Eye (tissue), 1 donor: ENCODE data around the gene SREBF1.
A peak's percentile ranks its signal among the peaks of the same experiment; 100 is the strongest.

Experiments
- DNase-seq: peaks from one replicate; pipeline ENCODE4 v3.0.0-alpha.2; 2015

Gene SREBF1

DNA sequence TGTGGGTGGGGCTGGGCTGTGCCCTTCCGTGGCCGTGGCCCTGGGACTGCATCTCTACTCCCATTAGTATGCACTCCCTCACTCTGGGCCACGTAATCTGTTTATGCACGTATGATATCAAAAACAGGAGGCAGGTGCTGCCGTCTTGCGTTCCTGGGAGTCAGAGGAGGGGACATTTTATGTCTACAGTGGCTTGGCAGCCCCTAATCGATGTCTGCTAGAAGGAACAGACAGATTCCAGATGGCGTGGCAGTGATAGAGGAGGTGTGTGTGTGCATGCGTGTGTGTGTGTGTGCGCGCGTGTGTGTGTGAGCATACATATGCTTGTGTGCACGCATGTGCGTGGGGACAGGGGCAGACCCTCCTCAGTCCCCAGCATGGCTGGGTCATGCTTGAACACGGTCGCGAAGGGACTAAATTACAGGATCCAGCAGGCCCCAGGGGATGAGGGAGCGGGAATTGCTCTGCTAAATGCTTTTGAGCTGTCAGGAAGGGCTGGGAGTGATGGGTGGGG, 44.7 kb downstream of the SREBF1 start:
- peak; percentile 86 for DNase-seq

DNA sequence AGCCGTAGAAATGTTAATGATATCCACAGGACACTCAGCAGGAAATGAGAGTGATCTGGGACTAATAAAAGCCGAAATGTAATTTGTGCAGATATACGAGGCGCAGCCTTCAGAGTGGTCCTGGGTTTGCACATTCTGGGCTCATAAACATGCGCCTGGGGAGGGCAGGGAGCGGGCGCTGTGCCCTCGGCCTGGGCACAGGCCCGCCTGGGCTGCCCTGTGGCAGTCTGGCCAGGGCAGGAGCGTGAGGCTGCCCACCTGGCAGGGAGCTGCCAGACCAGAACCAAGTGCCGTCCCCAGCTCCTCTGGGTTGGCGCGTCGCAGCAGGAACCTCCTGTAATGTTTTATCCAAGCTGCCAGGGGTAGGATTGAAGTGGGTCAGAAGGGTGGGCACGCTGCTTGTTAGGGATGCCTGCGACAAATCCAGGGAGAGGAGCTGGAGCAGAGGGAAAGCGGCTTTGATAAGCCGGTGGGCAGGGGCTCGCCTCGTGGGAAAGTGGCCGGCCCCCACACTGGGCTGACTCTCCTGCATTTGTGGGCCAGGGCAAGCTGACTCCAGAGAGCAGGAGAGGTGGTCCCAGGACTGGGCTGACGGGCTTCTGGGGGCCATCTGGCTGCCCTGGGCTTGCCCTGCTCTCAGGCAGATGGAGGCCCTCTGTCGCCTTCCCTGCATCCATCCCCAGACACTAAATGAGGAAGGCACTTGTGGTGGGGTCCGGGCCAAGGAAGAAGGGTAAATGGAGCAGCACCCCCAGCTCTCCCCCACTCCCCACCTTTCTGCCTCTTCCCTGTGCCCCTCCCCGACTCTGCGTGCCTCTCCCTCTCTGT, 45.9 kb downstream of the SREBF1 start:
- peak; percentile 54 for DNase-seq

DNA sequence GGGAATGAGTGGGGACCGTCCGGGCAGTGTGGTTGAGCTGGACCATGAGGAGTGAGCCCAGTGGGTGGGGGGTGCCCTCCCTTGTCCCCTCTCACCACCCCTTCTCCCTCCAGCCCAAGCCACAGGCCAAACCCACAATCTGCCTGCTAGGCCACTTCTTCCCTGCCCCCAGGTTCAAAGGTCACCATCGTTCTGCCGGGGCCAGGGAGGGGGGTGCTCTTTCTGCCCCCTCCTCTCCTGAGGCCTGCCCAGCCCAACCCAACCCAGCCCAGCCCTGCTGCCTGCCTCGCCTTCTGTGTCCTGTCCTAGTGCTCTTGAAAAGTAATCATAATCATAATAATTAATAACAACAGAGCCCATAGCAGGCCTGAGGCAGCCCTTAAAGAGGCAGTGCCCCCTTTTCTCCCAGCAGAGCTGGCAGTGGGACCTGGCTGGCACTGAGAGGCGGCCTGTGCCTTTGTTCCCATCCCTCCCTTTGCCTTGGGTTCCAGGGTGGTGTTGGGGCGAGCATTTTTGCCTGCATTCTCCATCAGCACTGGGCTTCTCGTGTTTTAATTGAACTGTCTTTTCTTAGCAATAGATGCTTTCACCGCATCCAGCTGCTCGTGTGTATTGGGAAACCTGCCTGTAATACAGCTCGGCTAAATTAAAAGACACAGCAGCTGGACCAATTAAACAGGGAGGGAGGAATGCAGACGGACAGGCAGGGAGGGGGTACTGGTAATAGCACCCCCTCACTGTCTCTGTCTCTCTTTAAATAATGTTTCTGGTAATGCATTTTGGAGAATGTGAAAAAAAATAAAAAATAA, 46.8 kb downstream of the SREBF1 start:
- DNase-seq = peak; percentile 48

DNA sequence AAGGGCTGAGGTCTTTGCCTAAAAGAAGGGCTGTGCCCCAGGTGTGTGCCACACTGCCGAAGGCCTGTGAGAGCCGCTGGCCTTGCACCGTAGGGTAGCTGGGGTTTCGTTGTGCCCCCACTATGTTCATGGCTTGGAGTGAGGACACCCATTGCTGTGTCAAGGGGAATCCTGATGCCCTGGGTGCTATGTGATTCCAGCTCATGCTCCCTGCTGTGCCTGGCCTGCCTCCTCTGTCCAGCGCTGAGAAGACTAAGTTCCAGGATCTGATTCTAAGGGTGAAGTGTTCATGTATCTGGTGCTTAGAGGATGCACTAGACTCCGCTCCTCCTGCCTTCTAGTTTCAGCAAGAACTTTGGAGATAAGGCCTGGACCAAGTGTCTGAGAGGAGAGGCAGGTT, 47.4 kb downstream of the SREBF1 start:
- peak; percentile 13 for DNase-seq

DNA sequence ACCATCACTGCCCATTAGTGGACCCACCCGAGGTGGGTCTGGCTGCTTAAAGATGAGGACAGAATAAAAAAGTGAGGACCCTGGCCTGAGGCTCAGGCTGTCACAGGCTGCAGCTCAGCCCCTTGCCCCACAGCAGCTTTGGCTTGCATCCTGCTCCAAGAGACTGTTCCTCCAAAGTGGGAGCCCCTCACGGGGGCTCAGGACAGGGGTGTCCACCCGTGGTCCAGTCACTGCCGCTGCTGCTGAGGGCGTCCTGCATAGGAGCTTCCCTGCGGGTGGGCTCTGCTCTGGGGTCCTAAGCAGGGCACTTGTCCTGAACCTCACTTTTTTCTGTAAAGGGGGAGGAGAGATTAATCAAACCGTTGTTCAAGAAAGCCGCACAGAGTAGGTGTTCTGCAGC, 47.8 kb downstream of the SREBF1 start:
- DNase-seq = no peak

DNA sequence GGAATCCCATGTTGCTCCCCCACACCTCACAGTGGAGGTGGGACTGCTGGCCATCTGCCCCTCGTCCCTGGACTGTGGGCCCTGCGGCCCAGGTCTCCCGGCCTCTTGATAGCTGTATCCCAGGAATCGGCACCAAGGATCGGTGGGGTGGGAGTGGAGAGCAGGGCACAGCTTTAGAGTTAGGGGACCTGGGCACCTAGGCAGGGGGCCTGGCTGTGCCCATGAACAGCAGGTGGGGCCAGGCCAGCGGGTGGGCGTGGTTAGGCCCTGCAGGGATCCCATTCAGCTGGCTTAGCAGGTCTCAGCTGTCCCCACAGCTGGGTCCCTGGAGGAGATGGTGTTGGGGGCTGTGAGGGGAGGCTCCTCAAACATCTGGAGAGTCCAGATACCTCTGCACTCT, 49.2 kb downstream of the SREBF1 start:
- no peak for DNase-seq

DNA sequence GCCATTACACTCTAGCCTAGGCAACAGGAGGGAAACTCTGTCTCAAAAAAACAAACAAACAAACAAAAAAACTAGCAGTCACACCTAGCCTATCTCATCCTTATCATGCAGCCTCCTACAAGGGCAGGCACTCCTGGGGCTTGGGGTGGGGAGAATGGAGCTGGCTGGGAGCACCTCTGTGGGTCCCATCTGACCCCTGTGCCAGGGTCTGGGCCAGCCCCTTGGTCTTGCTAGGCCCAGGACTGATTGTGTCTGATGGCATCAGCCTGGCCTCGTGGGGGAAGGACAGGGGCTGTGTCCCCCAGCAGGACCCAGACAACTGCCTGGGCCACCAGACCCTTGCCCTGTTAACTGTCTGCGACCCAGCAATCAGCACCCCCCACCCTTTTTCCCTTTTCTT, 49.8 kb downstream of the SREBF1 start:
- no peak for DNase-seq

DNA sequence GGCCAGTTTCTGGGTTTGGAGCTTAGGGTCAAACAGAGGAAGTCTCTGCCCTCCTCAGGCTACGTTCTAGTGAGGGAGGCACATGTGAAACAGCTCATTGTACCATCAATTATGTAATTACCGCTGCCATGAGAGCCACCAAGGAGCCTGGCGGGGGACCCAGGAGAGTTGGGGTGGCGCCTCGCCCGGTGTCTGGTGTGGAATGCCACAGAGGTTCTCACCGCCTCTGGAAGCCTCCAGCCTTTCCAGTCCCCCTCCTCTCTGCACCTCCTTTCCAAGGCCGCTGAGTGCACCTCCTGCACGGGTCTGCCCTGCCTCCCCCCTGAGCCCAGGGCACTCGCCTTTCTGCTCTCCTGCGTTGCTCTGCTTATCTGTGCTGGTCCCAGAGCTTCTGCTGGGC, 51.4 kb downstream of the SREBF1 start:
- peak; percentile 38 for DNase-seq

DNA sequence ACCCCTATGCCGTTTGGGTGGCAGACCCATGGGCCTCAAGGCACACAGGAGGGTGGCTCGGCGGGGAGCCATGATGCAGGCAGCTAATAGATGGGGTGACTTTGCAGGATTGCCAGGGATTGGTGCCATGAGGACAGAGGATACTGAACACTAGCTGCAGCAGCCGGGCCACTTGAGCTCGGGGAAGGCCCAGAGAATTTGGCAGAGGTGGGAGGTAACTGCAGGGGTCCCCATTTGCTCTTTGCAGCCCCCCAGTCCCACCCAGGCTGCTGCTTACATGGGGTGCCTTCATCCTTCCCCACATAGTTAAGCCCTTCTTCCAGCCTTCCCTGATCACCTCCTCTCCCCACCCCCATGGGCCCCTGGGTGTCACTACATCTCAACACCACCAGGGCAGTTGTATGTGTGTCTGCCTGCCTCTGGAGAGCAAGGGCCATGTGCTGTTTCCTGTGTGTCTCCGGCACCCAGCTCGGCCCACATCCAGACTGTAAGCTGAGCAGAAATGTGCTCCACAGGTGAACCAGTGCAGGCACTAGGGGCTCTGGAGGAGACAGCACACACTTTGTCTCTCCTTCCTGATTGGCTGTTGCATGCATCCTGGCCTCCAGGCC, 52.0 kb downstream of the SREBF1 start:
- no peak for DNase-seq

DNA sequence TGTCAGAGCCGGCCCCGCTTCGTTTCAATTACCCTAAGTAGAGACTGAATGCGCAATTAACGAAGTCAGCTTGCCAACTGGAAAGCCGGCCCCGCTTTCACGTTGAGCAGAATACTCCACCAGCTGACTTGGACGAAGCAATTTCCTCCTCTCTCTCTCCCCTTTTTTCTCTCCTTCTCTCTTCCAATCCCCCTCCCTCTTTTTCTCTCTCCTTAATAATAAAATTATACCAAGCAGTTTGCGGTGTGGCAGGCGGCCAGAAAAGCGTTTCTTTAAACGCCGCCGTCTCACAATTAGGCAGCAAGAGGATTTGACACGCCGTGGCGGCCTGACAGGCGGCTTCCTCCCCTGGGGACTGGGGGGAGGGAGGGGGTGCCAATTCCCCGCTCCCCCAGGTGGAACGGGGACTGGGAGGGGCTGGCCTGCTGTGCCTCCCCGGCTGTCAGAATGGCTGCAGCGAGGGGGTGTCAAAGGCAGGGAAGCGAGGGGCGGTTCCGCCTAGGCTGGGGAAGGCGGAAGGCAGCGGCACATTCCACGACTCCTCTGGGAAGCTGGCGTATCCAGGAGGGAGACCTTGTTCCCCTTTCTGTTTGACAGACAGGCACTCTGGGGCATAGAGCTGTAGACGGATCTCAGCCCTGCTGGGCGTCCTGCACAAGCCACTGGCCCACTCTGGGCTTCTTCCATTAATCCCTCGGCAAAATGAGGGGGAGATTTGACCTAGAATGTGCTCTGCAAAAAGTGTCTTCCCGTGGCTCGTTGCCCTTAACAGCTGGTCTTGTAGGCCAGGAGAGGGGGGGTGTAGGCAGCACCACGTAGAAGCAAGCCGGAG, 52.7 kb downstream of the SREBF1 start:
- peak; percentile 93 for DNase-seq

DNA sequence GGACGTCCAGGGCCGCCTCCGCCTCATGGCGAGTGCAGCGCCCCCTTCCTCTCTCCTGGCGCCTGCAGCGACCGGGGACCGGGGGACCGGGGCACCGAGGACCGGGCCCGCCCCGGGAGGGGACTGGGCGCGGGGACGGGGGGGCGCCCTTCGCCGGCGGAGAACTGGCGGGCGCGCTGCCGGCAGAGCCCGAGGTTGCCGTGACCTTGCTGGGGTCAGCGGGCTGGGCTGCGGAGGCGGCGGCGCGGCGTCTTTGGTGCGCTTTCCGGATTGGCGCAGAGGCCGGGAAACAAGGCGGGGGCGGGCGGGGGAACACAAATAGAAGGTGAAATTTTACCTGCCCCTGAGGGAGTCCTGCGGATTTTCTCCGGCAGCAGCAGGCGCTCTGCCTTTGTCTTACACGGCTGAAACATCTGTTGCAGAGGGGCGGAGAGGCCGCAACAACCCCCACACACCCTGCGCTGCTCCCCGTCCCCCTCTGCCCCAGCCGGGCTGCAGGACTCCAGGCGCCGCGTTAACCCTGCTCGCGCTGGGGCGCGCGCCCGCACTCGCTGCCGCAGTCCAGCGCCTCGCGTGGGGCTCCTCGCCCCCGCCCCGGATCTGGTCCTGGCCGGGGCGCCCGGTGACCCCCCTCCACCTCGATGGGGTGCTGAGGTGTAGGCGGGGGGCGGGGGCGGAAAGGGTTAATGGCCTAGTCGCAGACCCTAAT, 53.5 kb downstream of the SREBF1 start:
- DNase-seq = peak; percentile 89

DNA sequence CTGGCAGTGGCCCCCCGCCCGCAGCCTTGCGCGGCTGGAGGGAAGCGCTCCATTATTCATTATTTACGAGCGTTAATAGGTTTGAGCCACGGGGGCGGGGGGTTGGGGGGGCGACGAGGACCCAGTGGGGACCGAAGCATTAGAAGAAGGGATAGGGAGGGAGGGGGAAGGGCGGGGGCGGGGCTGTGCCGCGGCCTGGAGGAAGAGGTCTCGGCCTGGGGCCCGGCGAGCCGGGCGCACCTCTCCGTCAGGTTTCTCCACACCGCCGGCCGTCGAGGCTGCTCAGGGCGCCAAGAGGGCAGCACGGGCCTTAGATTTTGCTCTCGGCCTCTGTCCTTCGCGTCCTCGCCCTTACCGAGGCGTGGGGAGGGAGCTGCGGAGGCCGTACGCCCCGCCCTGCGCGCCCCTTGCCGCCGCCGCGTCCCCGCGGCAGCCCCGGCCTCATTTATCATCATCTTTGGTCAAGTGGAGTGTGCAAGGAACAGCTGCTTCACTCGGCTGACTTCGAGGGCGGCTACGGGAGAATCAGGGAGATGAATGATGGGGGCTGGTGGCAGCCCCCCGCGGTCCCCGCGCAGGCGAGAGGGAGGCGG, 54.2 kb downstream of the SREBF1 start:
- DNase-seq = peak; percentile 86

DNA sequence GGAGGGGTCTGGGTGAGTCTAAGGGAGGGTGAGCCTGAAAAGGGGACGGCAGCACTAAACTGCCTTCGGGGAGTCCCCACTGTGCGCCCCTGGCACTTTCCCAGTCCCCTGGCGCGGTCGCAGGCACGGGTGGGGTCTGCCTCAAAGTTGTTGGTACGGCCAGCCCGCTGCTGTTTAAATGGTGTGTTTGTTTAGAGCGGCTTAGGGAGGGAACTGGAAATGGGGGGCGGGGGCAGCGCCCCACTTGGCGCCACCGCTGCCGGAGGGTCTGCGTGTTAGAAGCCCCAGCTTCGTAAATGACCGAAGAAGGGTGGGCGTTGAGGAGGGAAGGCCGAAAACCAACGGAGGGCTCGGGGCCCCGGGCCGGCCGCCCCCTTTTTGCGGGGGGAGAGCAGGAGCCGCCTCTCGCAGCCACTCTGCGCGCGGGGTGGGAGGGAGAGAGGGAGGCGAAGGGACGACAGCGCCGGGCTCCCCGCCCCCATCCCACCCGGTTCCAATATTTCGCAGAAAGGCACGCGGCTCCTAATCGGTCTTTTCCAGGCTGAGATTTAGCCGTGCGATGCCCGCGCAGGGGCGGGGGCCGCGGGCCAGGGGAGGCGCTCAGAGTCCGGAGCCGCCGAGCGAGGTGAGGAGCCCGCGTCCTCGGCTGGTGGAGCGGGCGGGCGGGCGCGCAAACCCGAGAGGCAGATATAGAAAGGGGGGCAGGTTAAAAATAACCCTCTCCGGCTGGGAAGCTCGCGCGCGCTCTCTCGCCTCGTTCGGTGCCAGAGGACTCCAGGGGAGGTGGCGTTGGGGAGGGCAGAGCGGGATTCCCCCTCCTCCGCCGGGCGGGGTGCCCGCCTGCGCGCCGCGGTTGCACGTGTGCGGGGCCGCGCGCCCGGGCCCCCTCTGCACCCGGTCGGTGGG, 54.9 kb downstream of the SREBF1 start:
- peak; percentile 92 for DNase-seq

DNA sequence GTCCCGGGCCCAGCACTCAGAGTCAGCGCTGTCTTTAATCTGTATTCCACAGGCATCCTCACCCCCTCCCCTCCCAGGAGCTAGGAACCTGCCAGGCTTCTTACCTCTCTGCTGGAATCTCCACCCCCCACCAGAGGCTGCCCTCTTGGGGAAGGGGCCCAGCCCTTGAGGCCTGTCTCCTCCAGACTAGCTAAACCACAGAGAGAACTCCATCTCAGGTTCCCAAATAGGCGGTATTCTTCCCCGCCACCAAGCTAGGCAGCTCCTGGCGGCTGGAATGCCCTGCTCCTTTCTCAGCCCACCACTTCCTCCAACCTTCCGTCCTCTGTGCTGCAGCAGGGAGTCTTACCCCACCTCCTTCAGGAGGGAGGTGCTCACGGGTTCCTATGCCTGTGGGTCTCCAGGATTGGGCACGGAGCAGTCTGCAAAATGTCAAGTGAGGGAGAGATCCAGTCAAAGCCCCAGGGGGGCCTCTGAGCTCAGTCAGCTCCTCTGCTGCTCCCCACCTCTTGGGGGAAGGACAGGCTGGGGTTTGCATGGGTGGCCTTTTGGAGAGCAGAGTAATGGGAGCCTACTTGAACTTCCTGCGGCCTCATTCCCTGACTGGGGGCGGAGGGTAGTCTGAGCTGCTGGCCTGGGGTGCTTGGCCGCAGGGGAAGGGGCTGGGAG, 55.7 kb downstream of the SREBF1 start:
- DNase-seq = peak; percentile 79

DNA sequence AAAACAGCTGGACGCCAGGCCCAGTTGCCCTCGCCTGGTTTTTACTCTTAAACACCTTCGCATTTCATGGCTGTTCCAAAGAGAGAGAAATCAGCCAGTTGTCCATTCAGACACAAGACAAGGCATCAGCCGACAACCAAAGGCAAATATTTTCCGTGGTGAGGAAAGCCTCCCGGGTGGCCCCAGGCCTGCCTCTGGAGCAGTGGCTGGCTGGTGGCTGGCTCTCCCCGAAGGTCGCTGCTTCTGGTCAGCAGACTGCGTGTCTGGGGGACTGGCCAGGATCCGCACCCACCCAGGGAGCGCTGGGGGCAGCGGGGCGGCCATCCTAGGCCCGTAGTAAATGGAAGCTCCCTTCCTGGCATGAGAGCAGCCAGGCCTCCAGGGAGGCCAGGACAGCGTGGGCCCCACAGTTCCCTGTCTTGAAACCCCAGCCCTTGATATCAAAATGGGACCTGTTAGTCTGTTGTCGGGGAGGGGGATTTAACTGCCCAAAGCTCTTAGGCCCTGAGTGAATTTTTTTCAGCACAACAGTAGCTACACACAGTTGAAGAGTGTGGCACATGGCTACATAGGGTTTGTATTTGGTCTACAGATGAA, 57.7 kb downstream of the SREBF1 start:
- peak; percentile 35 for DNase-seq

DNA sequence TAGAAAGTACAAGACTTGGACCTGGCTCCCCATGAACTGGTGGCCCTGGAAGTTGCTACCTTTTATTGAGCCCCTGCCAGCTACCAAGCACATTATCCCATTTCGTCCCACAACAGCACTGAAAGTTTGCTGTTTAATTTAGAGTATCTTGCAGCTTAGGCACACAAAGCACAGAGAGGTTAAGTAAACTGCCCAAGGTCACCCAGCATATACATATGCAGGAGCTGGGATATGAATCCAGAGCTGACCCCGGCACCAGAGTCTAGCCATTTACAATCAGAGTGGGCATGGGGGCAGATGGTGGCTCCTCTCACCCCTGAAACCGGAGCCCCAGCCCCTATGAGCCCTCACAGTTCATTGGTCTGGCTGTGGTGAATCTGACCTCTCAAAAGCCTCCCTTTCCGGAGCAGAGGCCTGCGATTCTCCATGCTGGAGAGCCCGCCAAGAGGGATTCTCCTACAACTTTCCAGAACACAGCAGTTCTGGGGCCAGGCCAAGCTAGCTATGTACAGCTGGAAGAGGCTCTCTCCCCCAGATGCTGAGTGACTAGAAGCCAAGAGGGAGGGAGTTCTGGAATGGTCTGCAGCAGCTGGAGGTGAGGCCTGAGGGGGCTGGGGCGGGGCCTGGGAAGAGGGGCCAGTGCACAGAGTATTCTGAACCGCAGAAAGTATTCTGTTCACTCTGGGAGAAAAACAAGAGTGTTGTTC, 58.3 kb downstream of the SREBF1 start:
- DNase-seq = peak; percentile 88

DNA sequence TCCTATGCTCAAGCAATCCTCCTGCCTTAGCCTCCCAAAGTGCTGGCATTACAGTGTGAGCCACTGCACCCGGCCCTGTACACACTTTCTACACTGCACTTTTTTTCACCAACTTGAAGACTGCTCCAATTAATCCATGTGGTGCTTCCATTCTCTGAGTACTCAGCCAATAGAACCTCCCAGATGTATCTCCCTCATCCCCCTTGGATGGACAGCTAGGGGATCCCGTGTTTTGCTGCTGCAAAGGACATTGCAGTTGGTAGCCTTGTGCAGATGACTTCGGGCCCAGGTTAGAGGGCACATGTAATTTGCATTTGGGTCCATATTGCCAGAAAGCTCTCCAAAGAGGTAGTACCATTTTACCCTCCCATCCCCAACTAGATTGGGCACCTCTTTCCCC, 59.9 kb downstream of the SREBF1 start:
- DNase-seq = no peak

DNA sequence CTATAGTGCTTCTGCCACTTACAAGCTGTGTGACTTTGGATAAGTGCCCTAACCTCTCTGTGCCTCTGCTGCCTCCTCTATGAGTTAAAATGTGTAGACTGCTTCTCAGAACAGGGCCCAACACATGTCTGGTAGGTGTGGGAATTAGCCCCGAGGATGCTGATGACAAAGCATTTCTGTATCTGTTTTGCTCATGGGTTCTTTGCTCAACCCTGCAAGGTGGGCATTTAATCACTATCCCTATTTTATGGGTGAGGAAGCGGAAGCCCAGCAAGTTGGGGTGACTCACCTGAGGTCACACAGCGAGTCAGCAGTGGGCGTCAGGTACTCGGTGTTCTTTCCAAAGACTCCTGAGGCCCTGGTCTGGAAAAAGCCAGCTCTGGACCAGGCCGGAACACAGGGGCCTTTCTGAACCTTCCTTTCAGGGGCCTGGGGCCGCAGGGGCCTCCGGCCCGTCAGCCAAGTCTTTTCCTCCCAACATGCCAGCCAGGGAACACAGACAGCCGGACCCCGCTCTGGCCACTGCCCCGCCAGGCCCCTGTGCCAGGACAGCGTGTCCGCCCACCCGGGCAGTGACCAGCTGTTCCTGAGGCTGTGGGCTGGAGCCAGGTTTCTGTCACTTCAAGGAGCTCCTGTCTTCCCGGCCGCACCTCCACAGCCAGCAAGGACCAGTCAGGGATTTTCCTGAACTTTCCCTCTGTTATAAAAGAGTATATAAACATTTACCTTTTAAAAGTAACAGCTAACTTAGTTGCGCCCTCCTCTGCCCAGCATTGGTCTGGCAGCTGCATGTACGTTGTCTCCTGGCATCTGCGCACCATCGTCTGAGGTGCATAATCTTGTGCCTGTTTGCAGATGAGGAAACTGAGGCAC, 62.5 kb downstream of the SREBF1 start:
- no peak for DNase-seq
